Frontal cortex (tissue), 4 donors: ENCODE data around the gene MMS19. TPM values are rescaled to one million over a fixed set of nuclear protein-coding genes. Genes with fewer than 3 reads are reported as not detected.
"Not testable (repeated sequence)": the region's sequence is repeated elsewhere in the genome, so short reads cannot be mapped to it uniquely, and the experiment has no call there.

Experiments used
- DNase-seq, 2 donors: peaks; one replicate each; pipeline ENCODE4 v3.0.0; 2012; ENCODE audit warnings: low spot score in 2 of 2
- FAIRE-seq: peaks from 2 replicates; lab custom pipeline; 2012; peaks lifted over from hg19 to GRCh38; lab: Jason Lieb, UNC
- total RNA-seq: library from RNA; depleted of rRNA; stranded (reverse); fragments of >200 nt; gene quantifications from one replicate; pipeline ENCODE4 v1.2.3, GENCODE V29; 2014
- donor health status: control.
- donor health status: control.
- donor health status: control.

MMS19 gene
- total RNA-seq, 1 donor from 2014 or later = 44.0 TPM

DNA sequence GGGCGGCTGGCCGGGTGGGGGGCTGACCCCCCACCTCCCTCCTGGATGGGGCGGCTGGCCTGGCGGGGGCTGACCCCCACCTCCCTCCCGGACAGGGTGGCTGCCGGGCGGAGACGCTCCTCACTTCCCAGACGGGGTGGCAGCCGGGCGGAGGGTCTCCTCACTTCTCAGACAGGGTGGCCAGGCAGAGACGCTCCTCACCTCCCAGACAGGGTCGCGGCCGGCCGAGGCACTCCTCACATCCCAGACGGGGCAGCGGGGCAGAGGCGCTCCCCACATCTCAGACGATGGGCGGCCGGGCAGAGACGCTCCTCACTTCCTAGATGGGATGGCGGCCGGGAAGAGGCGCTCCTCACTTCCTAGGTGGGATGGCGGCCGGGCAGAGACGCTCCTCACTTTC lies 30.7 kb upstream of the MMS19 start:
- not testable (repeated sequence) for DNase-seq, FAIRE-seq

DNA sequence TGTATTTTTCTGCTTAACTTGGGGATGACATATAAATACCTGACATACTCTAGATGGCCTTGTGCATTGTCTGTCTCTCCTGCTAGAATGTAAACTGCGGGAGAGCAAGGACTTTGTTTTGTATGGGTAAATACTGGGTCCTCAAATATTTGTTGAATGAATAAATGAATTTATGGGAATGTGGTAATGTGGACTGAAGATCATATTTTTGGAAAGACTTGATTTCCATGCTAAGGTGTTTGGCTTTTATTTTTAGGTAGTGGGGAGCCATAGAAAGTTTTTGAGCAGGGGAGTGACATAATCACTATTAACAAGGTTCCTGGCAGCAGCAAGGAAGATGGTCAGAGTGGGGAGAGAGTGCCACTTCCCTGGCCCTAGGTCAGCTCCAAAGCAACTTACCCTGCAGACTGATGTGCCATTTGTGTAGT lies 27.5 kb upstream of the MMS19 start:
- DNase-seq = no peak
- no peak for FAIRE-seq

DNA sequence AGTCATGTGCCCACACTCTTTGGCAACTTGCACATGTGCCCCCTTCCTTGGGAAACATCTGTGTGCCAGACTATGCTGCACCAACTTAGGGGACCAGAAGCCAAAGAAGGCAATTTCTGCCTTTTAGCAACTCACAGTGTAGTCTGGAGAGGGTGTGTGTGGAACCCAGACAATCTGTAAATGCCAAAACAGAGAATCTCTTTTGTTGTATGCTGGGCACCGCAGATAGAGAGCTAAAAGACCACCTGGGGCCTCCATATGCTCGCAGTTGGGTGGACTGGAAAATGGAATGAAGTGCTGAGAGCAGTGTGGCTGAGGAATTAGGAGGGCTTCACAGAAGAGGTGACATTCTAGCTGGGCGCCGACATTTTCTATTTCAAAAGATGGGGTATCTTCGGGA lies 26.9 kb upstream of the MMS19 start:
- FAIRE-seq (no peak), DNase-seq (no peak)

DNA sequence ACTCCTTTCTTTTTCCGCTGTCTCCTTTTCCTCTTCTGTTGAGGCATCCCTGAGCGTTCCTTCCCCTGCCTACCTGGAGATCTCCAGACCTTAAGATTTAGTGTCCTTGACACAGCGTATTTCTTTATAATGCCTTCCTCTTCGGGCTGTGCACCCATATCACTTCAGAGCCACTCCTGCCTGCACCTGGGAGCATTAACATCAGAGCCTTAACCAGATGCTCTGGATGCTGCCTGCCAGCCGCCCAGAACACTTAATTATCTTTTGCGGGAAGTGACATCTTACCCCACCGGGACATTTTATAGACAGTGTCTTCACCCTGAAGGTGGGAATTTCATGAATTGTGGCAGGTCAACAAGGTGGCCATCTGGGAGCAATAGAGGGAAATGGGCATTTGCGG lies 24.7 kb upstream of the MMS19 start:
- FAIRE-seq = no peak
- DNase-seq = no peak

DNA sequence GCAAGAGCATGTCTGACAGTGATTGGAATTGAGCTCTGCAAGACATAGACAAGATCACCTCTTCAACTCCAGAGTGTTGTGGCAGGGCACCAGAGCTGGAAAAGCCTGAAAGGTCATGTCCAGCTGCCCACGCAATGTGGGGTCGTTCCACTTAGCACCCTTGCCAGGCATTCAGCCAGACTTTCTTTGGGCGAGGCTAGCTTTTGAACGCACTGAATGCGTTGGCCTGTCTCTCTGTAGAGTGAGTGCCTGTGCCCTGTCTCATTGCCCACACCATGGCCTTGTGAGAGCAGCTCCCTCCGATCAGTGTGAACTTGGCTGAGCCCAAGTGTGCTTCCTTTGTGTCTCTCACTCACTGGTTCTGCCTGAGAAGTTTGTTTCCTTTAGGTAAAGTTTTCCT lies 23.8 kb upstream of the MMS19 start:
- no peak for FAIRE-seq
- no peak for DNase-seq

DNA sequence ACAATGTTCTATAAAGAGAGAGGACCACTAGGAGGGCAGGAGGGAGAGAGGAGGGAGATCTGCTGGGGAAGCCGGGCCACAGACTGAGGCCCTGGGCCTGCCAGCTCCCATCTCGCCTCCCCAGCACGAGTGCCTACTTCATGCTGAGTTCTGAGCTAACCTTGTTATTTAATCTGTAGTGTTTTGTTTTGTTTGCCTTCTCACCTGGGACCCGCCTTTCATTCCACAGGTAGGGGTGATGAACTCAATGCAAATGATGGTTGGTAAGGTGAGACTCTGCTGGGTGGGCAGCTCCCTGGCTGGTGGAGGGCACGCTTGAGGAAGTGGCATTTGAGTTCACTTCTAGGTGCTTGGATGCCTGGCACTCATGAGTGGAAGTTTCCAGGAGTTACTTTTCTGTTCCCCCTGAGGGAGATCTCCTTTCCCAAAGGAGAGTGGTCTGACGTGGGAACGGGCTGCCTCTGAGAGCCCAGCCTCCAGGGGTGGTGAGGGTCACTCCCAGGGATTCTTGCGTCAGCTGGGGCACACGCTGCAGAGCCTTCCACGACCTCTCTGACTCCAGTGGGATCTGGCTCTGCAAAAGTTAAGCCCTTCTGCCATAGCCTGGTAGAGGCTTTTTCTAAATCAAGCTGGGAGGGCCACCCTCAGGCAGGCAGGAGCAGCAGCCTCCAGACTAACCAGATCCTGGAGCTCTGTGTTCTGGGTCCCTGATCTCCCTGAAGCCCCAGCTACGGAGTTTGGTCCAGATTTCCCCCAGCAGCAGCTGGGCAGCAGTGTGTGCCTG lies 22.9 kb upstream of the MMS19 start:
- DNase-seq (no peak), FAIRE-seq (no peak)

DNA sequence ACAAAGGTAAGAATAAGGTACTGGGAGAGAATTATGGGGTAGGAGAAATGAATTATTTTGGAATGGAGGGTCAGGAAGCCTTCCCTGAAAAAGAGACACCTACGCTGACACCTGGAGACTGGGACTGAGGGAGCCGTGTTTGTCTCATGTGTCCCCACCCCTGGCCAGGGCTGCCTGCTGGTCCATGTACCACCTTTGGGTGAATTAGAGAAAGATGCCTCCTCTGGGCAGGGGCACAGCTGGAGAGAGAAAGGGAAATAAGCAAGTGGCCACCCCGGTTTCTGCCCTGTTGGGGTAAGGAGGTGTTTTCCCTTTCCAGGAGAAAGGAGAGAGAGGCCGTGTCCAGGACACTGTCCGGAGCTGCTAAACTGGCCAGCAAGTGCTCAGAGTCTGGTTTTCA lies 22.3 kb upstream of the MMS19 start:
- FAIRE-seq = no peak
- no peak for DNase-seq

DNA sequence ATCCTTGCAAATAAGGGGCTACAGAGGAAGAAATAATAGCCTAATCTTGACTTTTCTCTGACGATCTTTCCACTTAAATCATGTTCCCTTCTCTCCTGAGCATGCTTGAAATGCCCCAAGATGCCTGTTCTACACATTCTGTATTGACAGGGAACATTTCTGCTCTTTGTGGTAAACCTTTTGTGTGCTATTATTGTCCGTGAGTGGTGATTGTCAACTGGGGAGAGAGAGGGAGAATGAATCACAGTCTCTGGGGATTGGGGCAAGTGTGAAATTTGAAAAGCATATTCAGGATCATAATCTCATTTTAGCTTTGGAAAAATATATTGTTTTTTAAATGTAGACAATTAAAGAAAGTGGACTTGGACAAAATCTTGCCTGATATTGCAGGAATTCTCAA lies 21.1 kb upstream of the MMS19 start:
- DNase-seq (no peak), FAIRE-seq (no peak)

DNA sequence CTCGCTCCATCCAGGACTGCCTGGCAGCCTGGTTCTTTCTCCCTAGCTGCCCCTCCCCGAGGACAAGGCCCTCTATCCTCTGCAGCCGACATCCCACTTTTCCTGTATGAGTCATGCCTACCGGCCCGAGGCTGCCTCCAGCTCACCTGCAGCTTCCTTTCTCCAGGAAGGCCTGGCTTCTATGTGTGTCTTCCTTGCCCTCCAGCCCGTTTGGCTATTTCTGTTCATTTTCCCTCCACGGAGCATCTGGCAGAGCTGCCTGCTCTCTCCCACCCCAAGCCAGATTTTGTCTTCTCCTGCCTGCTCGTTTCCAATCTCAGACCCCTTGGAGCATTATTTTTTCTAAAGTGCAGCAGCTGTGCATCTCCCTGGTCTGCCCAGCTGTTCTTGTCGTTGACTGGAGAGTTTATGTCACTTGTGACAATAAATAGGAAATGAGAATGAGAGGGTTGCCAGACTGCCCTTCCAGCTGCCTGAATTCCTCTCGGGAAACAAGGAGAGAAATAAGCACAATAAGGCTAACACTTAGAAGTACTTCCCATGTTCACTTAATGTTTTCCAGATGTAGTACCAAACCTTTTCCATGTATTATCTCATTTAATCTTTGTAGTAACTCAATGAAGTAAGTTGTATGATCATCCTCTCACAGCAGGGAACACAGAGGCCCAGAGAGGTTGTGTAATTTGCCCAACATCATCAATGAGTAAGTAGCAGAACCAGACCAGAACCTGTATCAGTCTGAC lies 20.2 kb upstream of the MMS19 start:
- FAIRE-seq = no peak
- no peak for DNase-seq

DNA sequence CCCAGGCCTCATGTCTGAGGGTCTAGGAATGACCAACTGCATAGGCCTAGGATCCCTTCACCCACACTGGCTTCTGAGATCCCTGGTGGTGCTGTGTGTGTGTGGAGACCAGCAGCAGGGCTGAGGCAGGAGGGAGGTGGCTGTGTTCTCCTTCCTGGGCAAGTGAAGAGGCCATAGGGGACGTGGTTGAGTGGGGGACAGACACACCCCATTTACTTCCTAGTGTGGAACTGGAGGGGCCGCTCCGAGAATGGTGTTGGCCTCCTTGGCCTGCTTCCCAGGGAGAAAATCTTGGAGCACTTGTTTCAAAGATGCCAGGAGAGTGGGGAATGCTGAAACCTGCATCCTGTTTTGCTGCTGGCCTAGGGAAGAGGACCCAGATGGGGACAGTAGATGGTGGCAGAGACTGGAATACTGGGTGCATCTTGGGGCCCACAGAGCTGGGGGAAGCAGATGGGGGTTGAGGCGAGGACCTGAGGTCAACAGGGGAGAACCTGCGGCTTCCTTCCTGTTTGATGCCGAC lies 19.6 kb upstream of the MMS19 start:
- no peak for DNase-seq
- no peak for FAIRE-seq

DNA sequence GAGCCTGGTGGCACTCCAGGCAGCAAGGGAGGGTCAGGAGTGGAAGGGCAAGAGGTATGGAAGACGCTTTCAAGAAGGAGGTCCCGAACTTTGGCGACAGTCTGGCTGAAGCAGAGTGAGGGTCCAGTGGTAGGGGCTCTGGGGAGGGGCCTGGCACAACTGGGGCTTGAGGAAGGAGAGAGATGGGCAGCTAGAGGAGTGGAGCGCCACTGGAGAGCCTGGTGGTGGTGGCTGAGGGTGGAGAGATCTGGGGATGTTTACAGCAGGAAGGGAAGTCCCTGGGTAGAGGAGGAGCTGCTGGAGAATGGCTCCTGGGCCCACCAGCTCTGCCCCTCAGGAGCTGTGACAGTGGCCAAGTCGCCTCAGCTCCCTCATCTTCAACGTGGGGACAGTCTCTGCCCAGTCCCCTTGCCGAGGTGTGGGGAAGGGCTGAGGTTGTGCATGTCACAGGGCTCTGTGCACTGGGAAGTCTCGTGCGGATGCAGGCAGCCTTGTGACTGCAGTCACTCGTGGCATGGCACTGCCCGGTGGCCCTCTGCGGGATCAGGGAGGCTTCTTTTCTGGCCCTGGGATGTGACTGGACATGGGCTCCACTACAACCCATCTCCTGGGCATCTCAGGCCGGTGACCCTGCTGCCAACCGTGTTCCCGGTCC lies 19.0 kb upstream of the MMS19 start:
- no peak for FAIRE-seq
- DNase-seq = no peak

DNA sequence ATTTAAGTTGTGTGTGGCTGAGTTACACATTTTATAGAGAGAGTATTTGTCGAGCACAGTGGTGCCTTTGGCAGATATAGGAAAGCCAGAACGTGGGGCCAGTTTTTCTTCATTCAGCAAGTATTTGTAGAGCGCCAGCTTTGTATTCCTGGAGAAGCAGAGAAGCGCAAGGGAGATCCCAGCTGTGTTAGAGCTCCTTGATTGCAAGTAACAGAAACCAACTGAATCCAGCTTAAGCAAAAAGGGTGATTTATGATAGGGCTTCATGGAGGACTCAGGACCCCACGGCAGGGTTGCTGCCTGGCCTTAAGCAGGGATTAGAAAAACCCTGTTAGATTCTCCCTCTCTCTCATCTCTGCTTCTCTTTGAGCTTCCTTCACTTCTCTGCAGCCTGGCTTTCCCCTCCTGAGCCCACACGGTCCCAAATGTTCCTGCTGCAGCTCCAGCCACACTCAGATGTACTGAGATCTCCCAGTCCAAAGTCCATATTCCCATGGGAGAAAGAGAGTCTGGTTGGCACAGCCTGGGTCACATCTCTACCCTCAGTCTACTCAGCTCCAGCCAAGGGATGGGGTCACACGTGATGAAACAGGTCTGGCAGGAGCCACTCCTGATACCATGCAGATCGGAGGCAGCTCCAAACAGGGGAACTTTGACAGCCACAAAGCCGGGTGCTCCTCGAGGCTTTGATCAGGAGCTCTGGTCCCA lies 17.2 kb upstream of the MMS19 start:
- no peak for FAIRE-seq

DNA sequence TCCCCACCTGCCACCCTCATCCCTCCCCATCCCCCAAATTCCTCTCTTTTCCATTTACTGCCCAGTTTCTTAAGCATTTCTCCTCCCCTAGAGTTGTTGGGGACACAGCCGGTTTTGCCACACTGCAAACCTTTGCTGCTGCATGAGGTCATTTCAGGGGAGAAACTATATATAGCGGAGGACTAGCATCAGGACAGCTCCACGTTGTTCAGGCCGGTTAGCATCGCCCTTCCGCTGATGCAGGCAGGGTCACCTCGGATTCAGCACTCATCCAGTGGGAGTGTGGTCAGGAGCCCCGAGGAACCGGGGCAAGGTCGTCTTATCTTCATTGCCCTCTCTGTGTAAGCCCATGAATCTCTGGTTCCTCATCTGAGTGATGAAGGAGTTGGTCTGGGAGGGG lies 16.1 kb upstream of the MMS19 start:
- FAIRE-seq (no peak), DNase-seq (no peak)

More for the DNA sequence above, 17.2 kb upstream of the MMS19 start:
- no peak for DNase-seq

DNA sequence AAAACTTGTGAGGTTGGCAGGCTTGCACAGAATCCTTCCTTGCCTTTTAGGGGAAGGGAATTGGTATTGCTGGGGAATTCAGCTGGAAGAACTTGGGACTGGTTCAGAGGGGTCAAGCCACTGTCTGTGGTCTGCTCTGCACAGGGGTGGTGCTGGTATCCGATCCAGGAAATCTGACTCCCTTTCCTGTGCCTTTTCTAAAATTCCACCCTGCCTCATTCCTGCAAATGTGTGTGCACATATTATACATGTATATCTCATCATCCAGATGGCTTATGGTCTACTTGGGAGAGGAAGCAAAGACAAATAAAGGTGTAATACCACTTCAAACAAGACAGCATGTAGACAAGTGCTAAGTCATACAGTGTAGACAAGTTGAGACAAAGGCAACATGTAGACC lies 14.8 kb upstream of the MMS19 start:
- no peak for DNase-seq
- no peak for FAIRE-seq

DNA sequence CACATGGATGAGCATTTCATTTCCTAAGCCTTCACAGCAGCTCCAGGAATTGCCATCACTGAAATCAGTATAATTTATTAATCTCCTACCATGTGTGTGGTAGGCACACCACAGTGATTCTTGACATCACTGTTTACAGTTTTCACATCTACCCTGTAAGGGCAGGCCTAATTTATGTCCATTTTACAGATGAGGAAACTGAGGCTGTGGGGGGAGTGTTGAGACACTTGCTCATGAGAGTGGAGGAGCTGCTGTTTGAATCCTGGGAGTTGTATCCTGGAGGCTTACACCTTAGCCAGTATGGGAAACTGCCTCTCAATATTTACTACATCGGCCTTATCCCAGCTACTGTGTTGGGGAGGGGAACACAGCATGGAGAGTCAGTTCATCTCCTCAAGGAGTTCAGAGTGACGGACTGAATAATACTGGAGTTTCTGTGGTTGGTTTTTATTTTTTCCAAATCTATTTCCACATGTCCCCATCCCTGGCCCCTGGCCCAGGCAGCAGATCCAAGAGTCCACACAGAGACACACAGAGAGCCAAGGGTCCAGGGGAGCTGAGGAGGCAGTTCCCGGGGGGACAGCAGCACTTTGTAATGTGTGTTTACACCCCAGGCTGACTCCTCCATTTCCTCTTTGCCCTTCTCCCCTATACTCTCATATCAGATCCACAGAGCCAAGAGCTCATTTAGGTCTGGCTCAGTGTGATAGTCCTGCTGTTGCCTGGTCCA lies 13.7 kb upstream of the MMS19 start:
- DNase-seq = no peak
- no peak for FAIRE-seq

DNA sequence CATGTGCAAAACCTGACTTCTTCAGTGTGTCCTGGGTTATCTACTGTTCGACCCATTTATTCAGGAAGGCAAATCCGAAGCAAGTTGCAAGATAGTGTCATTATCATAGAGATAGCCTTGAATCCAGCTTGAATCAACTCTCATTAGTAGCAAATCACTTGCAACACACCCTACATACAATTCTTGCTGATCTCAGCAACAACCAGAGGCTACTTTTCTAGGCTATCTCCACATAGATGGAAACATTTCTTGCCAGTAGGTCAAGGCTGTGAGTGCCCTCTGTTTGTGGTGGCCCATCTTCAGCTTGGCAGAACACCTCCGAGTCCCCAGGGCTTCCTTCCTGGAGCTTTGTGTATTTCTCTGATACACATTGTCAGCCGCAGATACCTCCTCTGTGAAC lies 12.5 kb upstream of the MMS19 start:
- DNase-seq = no peak
- FAIRE-seq = no peak

DNA sequence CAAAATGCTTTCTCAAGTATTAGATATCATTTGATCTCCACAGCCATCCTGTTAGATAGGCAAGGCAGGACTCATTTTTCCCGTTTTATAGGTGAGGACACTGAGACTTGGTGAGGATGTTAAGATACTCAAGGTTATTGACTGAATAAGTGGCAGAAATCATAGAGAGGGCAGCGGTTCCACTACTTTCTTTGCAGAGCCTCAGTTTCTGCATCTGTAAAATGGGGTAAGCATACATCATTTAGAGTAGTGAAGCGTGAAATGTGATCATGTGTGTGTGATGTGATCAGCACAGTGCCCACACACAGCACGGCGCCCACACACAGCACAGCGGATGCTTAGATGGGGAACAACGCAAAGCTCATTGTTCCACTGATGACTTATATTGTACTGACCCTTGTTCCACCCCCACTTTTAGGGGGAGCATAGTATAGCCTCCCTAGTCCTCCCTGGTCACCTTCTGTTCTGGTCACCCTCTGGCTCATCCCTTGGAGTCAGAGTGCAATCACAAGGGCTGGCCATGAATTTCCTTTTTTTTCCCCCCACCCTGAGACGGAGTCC lies 11.0 kb upstream of the MMS19 start:
- no peak for FAIRE-seq
- no peak for DNase-seq

DNA sequence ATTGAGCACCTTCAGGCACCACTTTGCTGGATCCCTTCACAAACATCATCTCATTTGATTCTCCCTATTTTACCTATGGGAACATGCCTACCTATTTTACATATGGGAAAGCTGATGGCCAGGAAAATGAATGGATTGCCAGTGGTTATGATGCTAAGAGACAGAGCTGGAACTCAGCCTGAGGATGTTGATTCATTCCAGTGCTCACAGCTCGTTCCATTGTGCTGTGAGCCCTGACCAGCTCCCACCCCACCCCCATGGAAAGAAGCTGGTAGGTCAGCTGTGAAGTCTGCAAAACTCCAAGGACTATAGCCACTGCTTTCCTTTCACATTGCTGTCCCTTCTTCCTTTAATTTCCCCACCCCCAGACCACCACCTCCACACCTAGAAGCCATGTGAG lies 10.1 kb upstream of the MMS19 start:
- FAIRE-seq (no peak), DNase-seq (no peak)
